ENCODE results near the gene NMU. TPM values are rescaled to one million over a fixed set of nuclear protein-coding genes. Genes with fewer than 3 reads are reported as not detected.
A peak's percentile ranks its signal among the peaks of the same experiment; 100 is the strongest.
"Not testable (repeated sequence)": the region's sequence is repeated elsewhere in the genome, so short reads cannot be mapped to it uniquely, and the experiment has no call there.

NMU gene, protein sequence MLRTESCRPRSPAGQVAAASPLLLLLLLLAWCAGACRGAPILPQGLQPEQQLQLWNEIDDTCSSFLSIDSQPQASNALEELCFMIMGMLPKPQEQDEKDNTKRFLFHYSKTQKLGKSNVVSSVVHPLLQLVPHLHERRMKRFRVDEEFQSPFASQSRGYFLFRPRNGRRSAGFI
- polyA plus RNA-seq (2013, experiment 1 of 2): 1.9 TPM
- polyA plus RNA-seq (2013, experiment 2 of 2): 2.9 TPM

DNA sequence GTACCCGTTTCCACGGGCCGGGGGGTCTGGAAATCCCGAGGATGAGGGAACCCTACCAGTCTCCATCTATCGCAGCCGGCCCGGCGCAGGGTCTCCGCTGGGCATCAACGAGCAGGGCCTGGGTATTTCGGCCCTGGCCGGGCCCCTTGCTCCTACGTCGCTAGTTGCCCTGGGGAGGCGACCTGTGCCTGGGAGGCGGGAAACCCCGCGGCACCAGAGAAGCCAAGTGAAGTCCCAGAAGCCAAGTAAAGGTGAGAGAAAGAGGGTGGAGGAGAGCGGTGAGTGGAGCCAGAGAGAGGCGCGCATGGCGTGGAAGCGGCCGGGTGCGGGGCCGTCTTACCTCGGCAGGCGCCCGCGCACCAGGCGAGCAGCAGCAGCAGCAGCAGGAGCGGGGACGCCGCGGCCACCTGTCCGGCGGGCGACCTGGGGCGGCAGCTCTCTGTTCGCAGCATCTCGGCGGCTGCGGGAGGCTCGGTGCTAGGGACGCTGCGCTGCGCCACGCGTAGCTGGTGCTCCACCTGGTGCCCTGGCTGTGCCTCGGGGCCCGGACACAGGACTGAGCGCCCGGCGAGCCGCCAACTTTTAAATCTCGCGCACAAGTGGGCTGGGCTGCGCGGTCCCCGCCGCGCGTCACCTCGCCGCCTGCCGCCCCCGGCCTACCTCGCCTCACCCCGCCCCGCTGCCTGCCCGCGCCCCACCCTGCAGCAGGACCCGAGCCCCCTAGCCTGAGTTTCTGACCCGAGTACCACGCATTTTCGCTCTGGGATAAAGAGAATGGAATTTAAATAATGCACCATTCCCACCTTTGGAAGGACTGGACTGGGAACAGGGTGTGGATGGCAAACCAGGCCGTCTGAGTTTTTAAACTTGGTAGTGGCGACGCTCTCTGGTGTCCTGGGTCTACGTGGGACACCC, at the start of gene NMU:
Gene NMU (minus strand): TSS at position 558 of the 915 bp plus-strand sequence. CDS start 106 bp downstream, at position 452.
- no peaks in the 10 kb centered on the region for H3K9me3 ChIP-seq (ENCODE audit: control insufficient read depth, low read length)
- peaks cover 8% of the 10 kb centered on the region for H3K4me1 ChIP-seq (ENCODE audit: control insufficient read depth, insufficient read depth, low read length, poor library complexity, severe bottlenecking)
- no peaks in the 10 kb centered on the region for H3K36me3 ChIP-seq (ENCODE audit: control insufficient read depth, insufficient read depth, low read length)
- WGBS, 2 experiments (ENCODE audit: insufficient coverage in 2 of 2): 0% methylated on average over 52 to 65 of the region's 80 CpGs
- peak within 1 kb of the TSS; percentile 44 for H3K4me3 ChIP-seq (ENCODE audit: extremely low read depth, insufficient read depth, low read length, poor library complexity, severe bottlenecking)
- no peak within 1 kb of the TSS for H3K27ac ChIP-seq (ENCODE audit: low read depth, low read length, severe bottlenecking)

DNA sequence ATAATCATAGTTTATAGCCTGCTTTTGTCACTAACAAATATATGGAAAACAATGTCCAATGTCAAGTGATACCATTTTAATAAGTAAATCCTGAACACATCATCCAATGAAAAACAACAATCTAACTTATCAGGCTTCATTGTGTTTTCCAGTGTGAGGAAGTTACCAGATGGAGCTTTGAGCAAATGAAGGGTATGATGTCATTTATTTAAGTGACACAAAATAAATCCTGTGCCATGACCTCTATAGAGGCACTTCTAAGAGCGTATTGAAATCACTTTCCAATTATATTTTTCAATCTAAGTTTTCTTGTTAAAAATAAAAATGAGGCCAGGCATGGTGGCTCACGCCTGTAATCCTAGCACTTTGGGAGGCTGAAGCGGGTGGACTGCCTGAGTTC, 48.2 kb upstream of the NMU start:
- H3K9me3 ChIP-seq (ENCODE audit: control insufficient read depth, low read length): no peaks in the 10 kb centered on the region
- no peaks in the 10 kb centered on the region for H3K4me1 ChIP-seq (ENCODE audit: control insufficient read depth, insufficient read depth, low read length, poor library complexity, severe bottlenecking)
- H3K27ac ChIP-seq (ENCODE audit: low read depth, low read length, severe bottlenecking): no peak overlapping the region
- 92% methylated on average over 2 of the region's 3 CpGs; no CpG with 5 or more reads in 1 of the 2 experiments for WGBS, 2 experiments (ENCODE audit: insufficient coverage in 2 of 2)
- H3K36me3 ChIP-seq (ENCODE audit: control insufficient read depth, insufficient read depth, low read length): no peaks in the 10 kb centered on the region
- no peak overlapping the region for H3K4me3 ChIP-seq (ENCODE audit: extremely low read depth, insufficient read depth, low read length, poor library complexity, severe bottlenecking)

DNA sequence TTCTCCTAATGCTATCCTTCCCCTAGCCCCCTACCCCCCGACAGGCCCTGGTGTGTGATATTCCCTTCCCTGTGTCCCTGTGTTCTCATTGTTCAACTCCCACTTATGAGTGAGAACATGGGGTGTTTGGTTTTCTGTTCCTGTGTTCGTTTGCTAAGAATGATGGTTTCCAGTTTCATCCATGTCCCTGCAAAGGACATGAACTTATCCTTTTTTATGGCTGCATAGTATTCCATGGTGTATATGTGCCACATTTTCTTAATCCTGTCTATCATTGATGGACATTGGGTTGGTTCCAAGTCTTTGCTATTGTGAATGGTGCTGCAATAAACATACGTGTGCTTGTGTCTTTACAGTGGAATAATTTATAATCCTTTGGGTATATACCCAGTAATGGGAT, 46.7 kb upstream of the NMU start:
- H3K27ac ChIP-seq (ENCODE audit: low read depth, low read length, severe bottlenecking); H3K4me1 ChIP-seq (ENCODE audit: control insufficient read depth, insufficient read depth, low read length, poor library complexity, severe bottlenecking); H3K4me3 ChIP-seq (ENCODE audit: extremely low read depth, insufficient read depth, low read length, poor library complexity, severe bottlenecking); H3K36me3 ChIP-seq (ENCODE audit: control insufficient read depth, insufficient read depth, low read length); H3K9me3 ChIP-seq (ENCODE audit: control insufficient read depth, low read length): not testable (repeated sequence)
- 100% methylated on average over 1 of the region's 3 CpGs; no CpG with 5 or more reads in 1 of the 2 experiments for WGBS, 2 experiments (ENCODE audit: insufficient coverage in 2 of 2)

DNA sequence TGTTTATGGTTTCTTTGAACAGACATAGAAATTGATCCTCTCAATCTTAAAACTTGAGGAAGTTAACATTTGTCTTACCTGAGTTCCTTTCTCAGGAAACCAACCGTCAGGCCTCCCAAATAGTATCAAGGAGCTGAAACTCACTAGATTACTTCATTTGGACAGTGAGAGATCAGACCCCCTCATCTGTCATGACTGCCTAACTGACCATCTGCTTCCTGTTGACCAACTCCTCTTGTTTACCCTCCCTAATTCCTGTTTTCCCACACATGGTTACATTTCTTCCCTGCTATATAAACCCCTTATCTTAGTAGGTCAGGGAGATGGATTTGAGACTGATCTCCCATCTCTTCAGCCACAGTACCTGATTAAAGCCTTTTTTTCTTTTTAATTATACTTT, 46.2 kb upstream of the NMU start:
- Histone ChIP-seq H3K36me3 (ENCODE audit: control insufficient read depth, insufficient read depth, low read length) (no peaks in the 10 kb centered on the region), H3K4me1 (ENCODE audit: control insufficient read depth, insufficient read depth, low read length, poor library complexity, severe bottlenecking) (no peaks in the 10 kb centered on the region), H3K9me3 (ENCODE audit: control insufficient read depth, low read length) (no peaks in the 10 kb centered on the region), H3K4me3 (ENCODE audit: extremely low read depth, insufficient read depth, low read length, poor library complexity, severe bottlenecking) (no peak overlapping the region), H3K27ac (ENCODE audit: low read depth, low read length, severe bottlenecking) (no peak overlapping the region)
- 86% methylated on average over 1 of the region's 1 CpG for WGBS, 2 experiments (ENCODE audit: insufficient coverage in 2 of 2)

DNA sequence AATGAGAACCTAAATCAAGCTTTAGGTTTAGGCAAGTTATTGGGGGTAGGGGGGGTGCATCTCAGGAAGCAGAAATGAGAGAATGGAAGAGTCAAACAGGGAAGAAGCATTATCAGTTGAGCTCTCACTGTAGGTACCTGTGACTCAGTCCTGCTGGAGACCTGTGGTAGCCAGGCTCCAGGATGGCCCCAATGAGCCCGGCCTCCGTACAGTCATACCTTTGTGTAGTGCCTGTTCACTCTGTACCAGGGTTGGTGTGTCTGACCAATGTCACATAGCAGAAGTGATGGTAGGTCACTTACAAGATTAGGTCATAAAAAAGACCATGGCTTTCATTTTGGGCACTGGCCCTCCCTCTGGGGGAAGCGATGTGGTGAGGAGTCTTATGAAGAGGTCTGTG, 45.3 kb upstream of the NMU start:
- no peak overlapping the region for H3K4me3 ChIP-seq (ENCODE audit: extremely low read depth, insufficient read depth, low read length, poor library complexity, severe bottlenecking)
- WGBS, 2 experiments (ENCODE audit: insufficient coverage in 2 of 2): 81 to 90% methylated on average over 2 to 3 of the region's 3 CpGs
- H3K36me3 ChIP-seq (ENCODE audit: control insufficient read depth, insufficient read depth, low read length): no peaks in the 10 kb centered on the region
- no peaks in the 10 kb centered on the region for H3K9me3 ChIP-seq (ENCODE audit: control insufficient read depth, low read length)
- no peaks in the 10 kb centered on the region for H3K4me1 ChIP-seq (ENCODE audit: control insufficient read depth, insufficient read depth, low read length, poor library complexity, severe bottlenecking)
- no peak overlapping the region for H3K27ac ChIP-seq (ENCODE audit: low read depth, low read length, severe bottlenecking)

DNA sequence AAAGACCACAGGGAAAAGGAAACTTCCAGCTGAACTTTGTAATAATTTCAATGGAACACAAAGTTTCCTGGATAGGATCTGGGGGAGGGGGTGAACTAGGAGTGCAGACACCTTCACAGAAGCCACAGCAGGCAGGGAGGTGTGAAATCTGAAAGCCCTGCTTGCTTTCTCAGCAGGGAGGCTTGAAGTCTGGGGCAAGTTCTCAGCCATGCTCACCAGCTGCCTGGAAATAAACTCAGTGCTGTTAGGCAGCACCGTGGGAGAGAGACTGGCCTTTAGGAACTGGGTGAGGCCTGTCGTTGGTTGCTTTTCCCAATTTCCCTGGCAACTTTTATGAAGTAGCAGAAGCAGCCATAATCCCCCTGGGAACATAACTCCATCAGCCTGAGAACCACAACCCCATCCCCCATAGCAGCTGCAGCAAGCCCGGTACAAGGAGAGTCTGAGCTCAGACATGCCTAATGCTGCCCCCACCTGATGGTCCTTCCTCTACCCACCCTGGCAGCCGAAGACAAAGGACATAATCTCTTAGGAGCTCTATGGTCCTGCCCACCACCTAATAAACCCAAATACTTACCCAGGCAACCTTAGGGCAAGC, 39.2 kb upstream of the NMU start:
- Histone ChIP-seq H3K27ac (ENCODE audit: low read depth, low read length, severe bottlenecking) (no peak overlapping the region), H3K9me3 (ENCODE audit: control insufficient read depth, low read length) (no peaks in the 10 kb centered on the region), H3K36me3 (ENCODE audit: control insufficient read depth, insufficient read depth, low read length) (no peaks in the 10 kb centered on the region), H3K4me3 (ENCODE audit: extremely low read depth, insufficient read depth, low read length, poor library complexity, severe bottlenecking) (no peak overlapping the region), H3K4me1 (ENCODE audit: control insufficient read depth, insufficient read depth, low read length, poor library complexity, severe bottlenecking) (no peaks in the 10 kb centered on the region)
- WGBS, 2 experiments (ENCODE audit: insufficient coverage in 2 of 2): 68 to 73% methylated on average over 4 of the region's 4 CpGs

DNA sequence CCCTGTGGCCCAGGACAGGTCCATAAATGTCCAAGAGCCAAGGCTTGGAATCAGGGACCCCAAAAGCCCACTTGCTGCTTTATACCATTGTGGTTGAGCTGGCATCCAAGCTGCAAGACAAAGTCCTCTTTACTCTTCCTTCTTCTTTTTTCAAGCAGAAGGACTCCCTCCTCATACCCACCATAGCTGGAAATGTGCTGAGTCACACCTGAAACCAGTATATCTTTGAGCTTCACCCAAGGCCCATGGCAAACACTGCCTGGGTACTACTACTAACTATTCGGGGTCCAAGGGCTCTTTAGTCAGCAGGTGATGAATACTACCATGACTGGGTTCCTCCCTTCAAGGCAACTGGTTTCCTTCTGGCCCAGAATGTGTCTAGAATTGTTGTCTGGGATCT, 37.3 kb upstream of the NMU start:
- Histone ChIP-seq H3K4me1 (ENCODE audit: control insufficient read depth, insufficient read depth, low read length, poor library complexity, severe bottlenecking) (no peaks in the 10 kb centered on the region), H3K36me3 (ENCODE audit: control insufficient read depth, insufficient read depth, low read length) (no peaks in the 10 kb centered on the region), H3K9me3 (ENCODE audit: control insufficient read depth, low read length) (no peaks in the 10 kb centered on the region), H3K27ac (ENCODE audit: low read depth, low read length, severe bottlenecking) (no peak overlapping the region), H3K4me3 (ENCODE audit: extremely low read depth, insufficient read depth, low read length, poor library complexity, severe bottlenecking) (no peak overlapping the region)
- 86% methylated on average over 1 of the region's 1 CpG; no CpG with 5 or more reads in 1 of the 2 experiments for WGBS, 2 experiments (ENCODE audit: insufficient coverage in 2 of 2)

DNA sequence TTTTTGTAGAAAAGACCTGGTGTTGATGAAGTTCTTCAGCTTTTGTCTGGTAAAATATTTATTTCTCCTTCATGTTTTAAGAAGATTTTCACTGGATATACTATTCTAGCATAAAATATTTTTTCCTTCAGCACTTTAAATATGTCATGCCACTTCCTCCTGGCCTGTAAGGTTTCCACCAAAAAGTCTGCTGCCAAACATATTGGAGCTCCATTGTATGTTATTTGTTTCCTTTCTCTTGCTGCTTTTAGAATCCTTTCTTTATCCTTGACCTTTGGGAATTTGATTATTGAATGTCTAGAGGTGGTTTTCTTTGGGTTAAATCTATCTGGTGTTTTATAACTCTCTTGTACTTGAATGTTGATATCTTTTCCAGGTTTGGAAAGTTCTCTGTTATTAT, 35.6 kb upstream of the NMU start:
- H3K4me3 ChIP-seq (ENCODE audit: extremely low read depth, insufficient read depth, low read length, poor library complexity, severe bottlenecking): no peak overlapping the region
- no peaks in the 10 kb centered on the region for H3K36me3 ChIP-seq (ENCODE audit: control insufficient read depth, insufficient read depth, low read length)
- no peaks in the 10 kb centered on the region for H3K4me1 ChIP-seq (ENCODE audit: control insufficient read depth, insufficient read depth, low read length, poor library complexity, severe bottlenecking)
- no peak overlapping the region for H3K27ac ChIP-seq (ENCODE audit: low read depth, low read length, severe bottlenecking)
- no peaks in the 10 kb centered on the region for H3K9me3 ChIP-seq (ENCODE audit: control insufficient read depth, low read length)

DNA sequence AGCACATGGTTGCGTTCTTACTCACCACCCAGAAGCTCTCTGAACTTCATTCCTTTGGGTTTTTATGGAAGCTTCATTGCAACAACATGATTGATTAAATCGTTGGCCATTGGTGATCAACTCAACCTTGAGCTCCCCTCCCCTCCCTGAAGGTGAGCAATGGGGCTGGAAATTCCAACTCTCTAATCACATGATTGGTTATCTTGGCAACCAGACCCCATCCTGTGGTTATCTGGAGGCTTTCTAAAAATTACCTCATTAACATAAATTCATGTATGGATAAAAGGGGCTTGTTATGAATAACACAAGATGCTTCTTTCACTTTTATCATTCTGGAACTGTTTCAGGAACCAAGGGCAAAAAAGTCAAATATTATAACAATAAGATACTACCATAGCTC, 34.6 kb upstream of the NMU start:
- no peaks in the 10 kb centered on the region for H3K36me3 ChIP-seq (ENCODE audit: control insufficient read depth, insufficient read depth, low read length)
- no peaks in the 10 kb centered on the region for H3K4me1 ChIP-seq (ENCODE audit: control insufficient read depth, insufficient read depth, low read length, poor library complexity, severe bottlenecking)
- 100% methylated on average over 1 to 2 of the region's 2 CpGs for WGBS, 2 experiments (ENCODE audit: insufficient coverage in 2 of 2)
- H3K27ac ChIP-seq (ENCODE audit: low read depth, low read length, severe bottlenecking): no peak overlapping the region
- H3K9me3 ChIP-seq (ENCODE audit: control insufficient read depth, low read length): no peaks in the 10 kb centered on the region
- H3K4me3 ChIP-seq (ENCODE audit: extremely low read depth, insufficient read depth, low read length, poor library complexity, severe bottlenecking): no peak overlapping the region

DNA sequence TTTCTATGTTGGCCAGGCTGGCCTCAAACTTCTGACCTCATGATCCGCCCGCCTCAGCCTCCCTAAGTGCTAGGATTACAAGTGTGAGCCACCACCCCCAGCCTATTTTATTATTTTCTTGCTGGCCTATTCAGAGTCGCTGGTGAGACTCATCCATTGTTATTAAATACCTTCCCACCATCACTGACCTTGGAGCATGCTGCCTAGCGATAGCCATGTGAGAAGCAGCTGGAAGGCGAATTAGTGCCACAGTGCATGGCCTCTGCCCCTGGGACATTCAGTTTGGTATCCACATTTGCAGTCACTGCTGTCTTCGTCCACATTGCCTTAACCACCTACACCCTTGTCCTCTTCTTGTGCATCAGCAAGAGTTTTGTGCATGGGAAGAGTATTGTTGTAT, 32.4 kb upstream of the NMU start:
- Histone ChIP-seq H3K27ac (ENCODE audit: low read depth, low read length, severe bottlenecking) (no peak overlapping the region), H3K4me3 (ENCODE audit: extremely low read depth, insufficient read depth, low read length, poor library complexity, severe bottlenecking) (no peak overlapping the region), H3K36me3 (ENCODE audit: control insufficient read depth, insufficient read depth, low read length) (no peaks in the 10 kb centered on the region), H3K4me1 (ENCODE audit: control insufficient read depth, insufficient read depth, low read length, poor library complexity, severe bottlenecking) (no peaks in the 10 kb centered on the region), H3K9me3 (ENCODE audit: control insufficient read depth, low read length) (no peaks in the 10 kb centered on the region)
- 79 to 90% methylated on average over 5 of the region's 6 CpGs for WGBS, 2 experiments (ENCODE audit: insufficient coverage in 2 of 2)
